ENCODE measurements around the gene HDAC4.

HDAC4 gene

GRCh38 chr2:239002954-239003623 is 397.7 kb downstream of the HDAC4 start:
- no peak for DNase-seq
- in situ Hi-C loops (cut with MboI; ENCODE audit: low pct_unique_long_range_greater_than_20kb, low sequenced_read_pairs): no loop called here

- DNase-seq: no peak
- in situ Hi-C loops (cut with MboI; ENCODE audit: low pct_unique_long_range_greater_than_20kb, low sequenced_read_pairs): no loop called here
Observed at GRCh38 chr2:239002591-239002953, 398.2 kb downstream of the HDAC4 start.

GRCh38 chr2:239001794-239002193 is 399.0 kb downstream of the HDAC4 start:
- no peak for DNase-seq
- in situ Hi-C loops (cut with MboI; ENCODE audit: low pct_unique_long_range_greater_than_20kb, low sequenced_read_pairs): no loop called here

- in situ Hi-C loops (cut with MboI; ENCODE audit: low pct_unique_long_range_greater_than_20kb, low sequenced_read_pairs): no loop called here
- no peak for DNase-seq
Observed at GRCh38 chr2:239000500-239001073, 400.2 kb downstream of the HDAC4 start.

- in situ Hi-C loops (cut with MboI; ENCODE audit: low pct_unique_long_range_greater_than_20kb, low sequenced_read_pairs): no loop called here
- no peak for DNase-seq
Observed at GRCh38 chr2:239000089-239000488, 400.7 kb downstream of the HDAC4 start.

GRCh38 chr2:238999291-238999741 is 401.5 kb downstream of the HDAC4 start:
- in situ Hi-C loops (cut with MboI; ENCODE audit: low pct_unique_long_range_greater_than_20kb, low sequenced_read_pairs): no loop called here
- no peak for DNase-seq

- no peak for DNase-seq
- in situ Hi-C loops (cut with MboI; ENCODE audit: low pct_unique_long_range_greater_than_20kb, low sequenced_read_pairs): no loop called here
Observed at GRCh38 chr2:238998801-238999200, 402.0 kb downstream of the HDAC4 start.
